Mesothelial cell of epicardium (in vitro differentiated cells): ENCODE data around the gene KBTBD4. TPM values are rescaled to one million over a fixed set of nuclear protein-coding genes. Genes with fewer than 3 reads are reported as not detected.
"Not testable (repeated sequence)": the region's sequence is repeated elsewhere in the genome, so short reads cannot be mapped to it uniquely, and the experiment has no call there.

Experiments used
- DNase-seq, 2 experiments: peaks; one replicate each; pipeline ENCODE4 v3.0.0; 2021; ENCODE audit warnings: low spot score in 2 of 2; ENCODE audit not compliant: unreplicated experiment in 2 of 2
- H3K27ac Mint-ChIP-seq: 2 replicates; pipeline ENCODE4 v1.8.0; 2021; ENCODE audit warnings: mixed read lengths
- H3K27me3 Mint-ChIP-seq: 2 replicates; pipeline ENCODE4 v1.8.0; 2021; ENCODE audit warnings: low read depth, mixed read lengths
- H3K36me3 Mint-ChIP-seq: 2 replicates; pipeline ENCODE4 v1.8.0; 2021; ENCODE audit warnings: mixed read lengths
- H3K4me1 Mint-ChIP-seq: 2 replicates; pipeline ENCODE4 v1.8.0; 2021; ENCODE audit warnings: mixed read lengths
- H3K4me3 Mint-ChIP-seq: 2 replicates; pipeline ENCODE4 v1.8.0; 2021; ENCODE audit warnings: mild to moderate bottlenecking, moderate library complexity, mixed read lengths
- H3K9me3 Mint-ChIP-seq: 2 replicates; pipeline ENCODE4 v1.8.0; 2021; ENCODE audit warnings: mixed read lengths
- CTCF ChIP-seq: fragments of 200-600 bp; sonication (generic); IDR thresholded peaks from one replicate; pipeline ENCODE4 v1.5.0; 2021; ENCODE audit warnings: antibody characterized with exemption; ENCODE audit not compliant: unreplicated experiment
- total RNA-seq: library from RNA; stranded (reverse); gene quantifications from 3 replicates; pipeline ENCODE4 v1.2.1, GENCODE V29; 2021

The KBTBD4 gene
- total RNA-seq, 1 donor from 2014 or later = 15.7 TPM

- Mint-ChIP-seq H3K9me3 (no peaks in the 10 kb centered on the region), H3K36me3 (no peaks in the 10 kb centered on the region), H3K4me1 (peaks cover 18% of the 10 kb centered on the region), H3K27ac (peak overlapping the region; percentile 97), H3K4me3 (peak overlapping the region; percentile 86), H3K27me3 (no peaks in the 10 kb centered on the region)
- peak; percentile 47 for TF ChIP-seq CTCF
- no peak for DNase-seq
Measured at GRCh38 chr11:47553406-47553743, 25.4 kb downstream of the KBTBD4 start.

GRCh38 chr11:47552566-47553405 is 26.0 kb downstream of the KBTBD4 start, which contains the start of gene CELF1:
Gene CELF1, minus strand, starts transcription at chr11:47553132. Its CDS starts 53,609 bp downstream, at chr11:47499523.
- TF ChIP-seq CTCF = peak; percentile 86
- Mint-ChIP-seq H3K27me3 (no peaks in the 10 kb centered on the region), H3K36me3 (peaks cover 2% of the 10 kb centered on the region), H3K9me3 (no peaks in the 10 kb centered on the region), H3K4me3 (peak within 1 kb of the TSS; percentile 96), H3K27ac (peak within 1 kb of the TSS; percentile 99), H3K4me1 (peaks cover 18% of the 10 kb centered on the region)
- DNase-seq = peak; percentile 91 to 93

GRCh38 chr11:47552056-47552565 is 26.7 kb downstream of the KBTBD4 start:
- no peak for TF ChIP-seq CTCF
- no peak for DNase-seq
- Mint-ChIP-seq H3K27me3 (no peaks in the 10 kb centered on the region), H3K9me3 (no peaks in the 10 kb centered on the region), H3K27ac (peak overlapping the region; percentile 99), H3K4me1 (peaks cover 18% of the 10 kb centered on the region), H3K4me3 (peak overlapping the region; percentile 96), H3K36me3 (peaks cover 5% of the 10 kb centered on the region)

GRCh38 chr11:47551086-47551485 is 27.7 kb downstream of the KBTBD4 start:
- no peak for DNase-seq
- Mint-ChIP-seq H3K36me3 (peaks cover 6% of the 10 kb centered on the region), H3K27me3 (no peaks in the 10 kb centered on the region), H3K9me3 (no peaks in the 10 kb centered on the region), H3K4me3 (peak overlapping the region; percentile 96), H3K4me1 (peaks cover 18% of the 10 kb centered on the region), H3K27ac (peak overlapping the region; percentile 99)
- TF ChIP-seq CTCF = no peak

- Mint-ChIP-seq H3K4me1 (peaks cover 18% of the 10 kb centered on the region), H3K4me3 (peak overlapping the region; percentile 0), H3K36me3 (peaks cover 6% of the 10 kb centered on the region), H3K9me3 (no peaks in the 10 kb centered on the region), H3K27me3 (no peaks in the 10 kb centered on the region), H3K27ac (peak overlapping the region; percentile 99)
- TF ChIP-seq CTCF = no peak
- DNase-seq = no peak
Measured at GRCh38 chr11:47550288-47551047, 28.3 kb downstream of the KBTBD4 start.

- not testable (repeated sequence) for H3K27me3 Mint-ChIP-seq, H3K9me3 Mint-ChIP-seq, DNase-seq, H3K27ac Mint-ChIP-seq, H3K36me3 Mint-ChIP-seq, H3K4me3 Mint-ChIP-seq
- peaks cover 11% of the 10 kb centered on the region for H3K4me1 Mint-ChIP-seq
Measured at GRCh38 chr11:47546274-47546673, 32.5 kb downstream of the KBTBD4 start.
